ENCODE results near the gene RADIL.

The RADIL gene

DNA sequence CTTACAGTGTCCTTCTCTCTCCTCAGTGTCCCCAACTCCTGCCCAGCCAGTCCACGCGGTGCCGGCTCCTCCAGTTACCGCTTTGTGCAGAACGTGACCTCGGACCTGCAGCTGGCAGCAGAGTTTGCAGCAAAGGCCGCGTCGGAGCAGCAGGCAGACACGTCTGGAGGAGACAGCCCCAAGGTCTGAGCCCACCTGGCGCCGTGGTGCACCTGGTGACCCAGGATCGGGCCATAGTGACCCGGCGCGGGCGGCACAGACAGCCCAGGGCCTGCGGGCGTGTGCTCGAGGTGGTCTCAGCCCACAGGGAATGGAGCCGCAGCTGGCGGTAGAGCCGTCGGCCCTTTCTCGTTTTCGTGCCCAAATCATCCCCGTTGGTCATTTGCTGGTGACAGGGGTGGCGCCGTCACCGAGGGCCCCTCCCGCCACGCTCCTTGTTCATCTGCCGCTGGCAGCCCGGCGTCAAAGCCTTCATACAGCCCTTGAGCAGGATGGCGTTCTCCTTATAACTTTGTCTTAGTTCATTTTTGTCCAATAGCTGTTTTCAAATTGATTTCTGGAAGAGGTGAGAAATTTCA lies 129.0 kb downstream of the RADIL start:
- DNase-seq (ENCODE audit: low read depth), result no peak

DNA sequence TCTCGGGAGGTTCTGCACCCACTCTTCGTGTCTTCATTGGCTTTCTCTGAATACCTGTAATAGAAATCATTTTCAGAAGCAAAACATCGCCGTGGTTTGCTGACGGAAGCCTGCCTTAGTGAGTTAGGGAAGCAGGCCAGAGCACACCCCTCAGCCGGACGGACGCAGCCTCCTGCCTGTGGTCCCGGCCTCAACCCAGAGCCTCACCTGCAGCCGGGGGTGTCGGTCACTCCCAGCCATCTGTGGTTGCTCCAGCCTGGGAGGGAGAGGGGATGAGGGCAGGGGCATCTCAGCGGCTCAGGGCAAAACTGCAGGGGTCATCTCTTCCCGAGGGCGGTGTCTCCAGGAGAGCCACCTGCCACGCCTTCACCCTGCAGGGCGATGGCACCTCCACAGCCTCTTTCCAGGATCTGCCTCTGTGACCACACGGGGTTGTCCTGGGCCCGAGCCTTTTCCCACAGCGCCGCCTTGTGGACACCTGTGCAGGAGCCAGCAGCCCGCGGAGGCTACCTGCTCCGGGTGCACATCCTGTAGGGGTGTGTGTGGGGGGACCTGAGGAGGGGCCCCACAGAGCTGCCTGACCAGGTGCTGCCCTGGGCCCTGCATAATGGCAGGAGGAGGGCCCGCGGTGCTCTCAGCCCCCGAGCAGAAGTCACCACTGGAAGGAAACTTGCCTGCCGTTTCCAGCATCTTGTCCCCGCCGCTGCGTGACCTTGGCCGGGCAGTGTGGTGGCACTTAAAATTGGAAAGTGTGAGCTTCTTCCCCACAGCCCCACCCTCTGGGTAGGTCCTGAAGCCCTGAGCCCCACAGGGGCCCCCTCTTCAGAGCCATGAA lies 129.7 kb downstream of the RADIL start:
- peak; percentile 75 for DNase-seq (ENCODE audit: low read depth)

DNA sequence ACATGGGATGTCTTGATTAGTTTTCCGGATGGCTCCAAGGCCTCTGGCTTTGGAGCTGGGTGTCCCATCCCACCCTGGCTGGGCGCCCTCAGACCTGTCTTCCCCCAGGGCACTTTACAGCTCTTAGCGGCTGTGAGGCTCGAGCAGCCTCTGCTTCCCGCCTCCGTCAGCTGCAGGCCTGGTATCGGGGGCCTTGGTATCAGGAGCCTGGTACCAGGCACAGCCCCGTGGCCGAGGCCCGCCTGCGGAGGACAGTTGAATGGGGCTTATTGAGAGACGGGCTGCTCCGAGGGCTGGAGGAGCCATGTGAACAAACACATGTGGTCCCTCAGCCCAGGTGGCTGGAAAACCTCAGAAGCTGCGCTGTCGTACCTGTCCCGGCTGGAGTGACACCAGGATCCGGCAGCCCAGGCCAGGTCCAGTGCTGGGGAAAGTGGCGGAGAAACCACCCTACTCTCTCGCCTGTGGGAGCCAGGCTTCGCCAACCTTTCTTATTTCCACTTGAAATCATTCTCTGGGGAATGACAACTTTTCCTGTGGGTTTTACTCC lies 132.0 kb downstream of the RADIL start:
- DNase-seq (ENCODE audit: low read depth), result no peak

DNA sequence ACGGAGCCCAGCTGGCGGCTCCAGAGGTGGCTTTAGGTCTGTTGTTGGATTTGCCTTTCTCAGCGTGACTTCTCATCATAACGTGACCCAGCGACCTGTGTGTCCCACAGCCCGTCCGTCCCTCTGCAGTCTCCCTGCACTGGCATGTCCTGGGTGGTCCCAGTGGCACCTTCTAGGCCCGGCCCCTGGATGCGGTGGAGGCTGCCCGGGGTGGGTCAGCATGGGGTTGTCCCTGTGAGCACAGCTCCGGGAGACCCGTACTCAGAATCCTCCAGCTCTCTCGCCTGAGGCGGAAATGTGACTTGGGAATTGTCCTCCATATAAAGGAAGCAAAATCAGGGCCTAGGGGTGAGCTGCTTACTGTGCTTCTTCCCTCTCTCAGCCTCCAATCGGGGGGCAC lies 133.7 kb downstream of the RADIL start:
- DNase-seq (ENCODE audit: low read depth), result no peak

DNA sequence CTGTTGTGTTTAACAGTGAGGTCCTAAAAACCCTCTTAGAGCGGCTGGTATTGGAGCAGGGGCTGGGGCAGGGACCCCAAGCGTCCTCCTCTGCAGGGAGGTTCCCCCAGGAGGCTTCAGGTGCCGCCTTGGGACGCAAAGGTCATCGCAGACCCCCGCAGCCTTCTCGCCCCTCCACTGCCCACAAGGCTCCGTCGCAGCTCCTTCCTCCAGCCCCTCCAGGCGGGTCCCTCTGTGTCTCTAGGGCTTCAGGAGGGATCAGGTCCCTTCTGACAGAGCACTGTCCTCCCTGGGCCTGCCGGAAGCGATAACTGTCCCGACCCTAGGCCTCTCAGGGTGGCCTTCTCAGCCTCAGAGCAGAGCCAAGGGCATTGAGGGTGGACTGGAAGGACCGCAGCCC lies 134.2 kb downstream of the RADIL start:
- DNase-seq (ENCODE audit: low read depth), result no peak

Data from stimulated activated CD4-positive, alpha-beta T cell treated with anti-CD3 and anti-CD28 coated beads, Interleukin-2, amount 100 ng/mL, for 4 hours (primary cell).